Panc1 (cell line): Measurements from ENCODE around the gene MARK4.

ENCODE experiments used
- CTCF ChIP-seq: fragments of 450-650 bp; IDR thresholded peaks from 2 replicates; pipeline ENCODE4 v1.5.1; 2017; ENCODE audit warnings: mild to moderate bottlenecking
- POLR2AphosphoS5 ChIP-seq: IDR thresholded peaks from 2 replicates; pipeline ENCODE4 v1.6.1; 2012; ENCODE audit warnings: mild to moderate bottlenecking, low read depth, low read length, moderate library complexity

DNA sequence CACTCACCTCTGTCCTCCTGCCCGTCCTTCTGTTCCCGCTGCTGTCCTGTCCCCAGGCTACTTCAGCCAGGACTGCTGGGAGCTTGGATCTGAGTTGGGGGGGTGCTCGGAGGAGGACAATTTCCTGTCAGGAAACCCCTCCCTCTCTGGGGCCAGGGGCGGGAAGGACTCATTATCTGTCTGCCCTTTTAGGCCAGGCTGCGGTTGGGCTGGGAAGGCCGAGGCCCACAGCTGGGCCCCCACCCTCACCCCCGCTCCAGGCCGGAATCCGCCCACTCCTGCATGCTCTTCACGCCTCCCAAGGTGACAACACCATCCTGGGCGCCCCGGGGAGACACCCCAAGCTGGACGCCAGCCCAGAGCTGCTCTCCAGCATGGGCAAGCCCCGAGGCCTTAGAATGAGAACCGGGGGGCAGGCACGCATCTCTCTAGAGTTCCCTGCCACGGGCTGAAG, 5.7 kb upstream of the MARK4 start, which contains the start of gene EXOC3L2:
- TF ChIP-seq CTCF: no peak
- no peak for TF ChIP-seq POLR2AphosphoS5
